GM13976 (cell line): ENCODE data around the gene KCMF1.

Experiments used
- DNase-seq: peaks from one replicate; pipeline ENCODE4 v3.0.0; 2012; ENCODE audit warnings: low spot score
- CTCF ChIP-seq: IDR thresholded peaks from 2 replicates; pipeline ENCODE4 v1.5.1; 2012; ENCODE audit warnings: borderline replicate concordance, mild to moderate bottlenecking; ENCODE audit not compliant: insufficient read depth; ENCODE audit errors: extremely low read depth, missing control alignments, control extremely low read depth
- in situ Hi-C: fragments of 300-500 bp; cut with MboI; formaldehyde crosslinking; loops from one replicate; pipeline ENCODE4 v1.12.0; 2022; ENCODE audit warnings: low sequenced_read_pairs, mixed read lengths, inconsistent platforms; ENCODE audit not compliant: unreplicated experiment

The KCMF1 gene

DNA sequence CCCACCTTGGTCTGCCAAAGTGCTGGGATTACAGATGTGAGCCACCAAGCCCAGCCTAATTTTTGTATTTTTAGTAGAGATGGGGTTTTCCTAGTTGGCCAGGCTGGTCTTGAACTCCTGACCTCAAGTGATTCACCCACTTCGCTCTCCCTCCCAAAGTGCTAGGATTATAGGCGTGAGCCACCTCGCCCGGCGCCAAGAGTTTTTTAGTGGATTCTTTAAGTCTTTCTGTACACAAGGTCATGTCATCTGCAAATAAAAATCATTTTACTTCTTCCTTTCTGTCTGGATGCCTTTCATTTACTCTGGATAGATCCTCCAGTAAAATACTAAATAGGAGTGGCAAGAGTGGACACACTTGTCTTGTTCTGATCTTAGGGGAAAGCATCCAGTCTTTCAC, 61.7 kb downstream of the KCMF1 start:
- no peak for DNase-seq
- in situ Hi-C loops = no loop called here
- TF ChIP-seq CTCF = no peak

DNA sequence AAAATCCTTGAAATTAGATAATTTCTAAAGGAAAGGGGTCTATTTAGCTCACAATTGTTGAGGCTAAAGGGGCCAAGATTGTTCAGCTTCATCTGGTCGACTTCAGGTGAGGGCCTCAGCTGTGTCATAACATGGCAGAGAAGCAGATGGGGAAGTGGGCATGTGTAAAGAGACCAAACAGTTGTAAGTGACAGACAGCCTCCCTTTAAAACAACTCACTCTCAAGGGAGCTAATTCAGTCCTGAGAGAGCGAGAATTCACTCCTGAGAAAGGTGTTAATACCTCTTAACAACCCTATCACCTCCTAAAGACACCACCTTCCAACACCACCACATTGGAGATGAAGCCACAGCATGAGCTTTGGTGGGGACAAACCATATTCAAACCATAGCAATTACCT, 62.4 kb downstream of the KCMF1 start:
- DNase-seq = no peak
- in situ Hi-C loops = no loop called here
- no peak for TF ChIP-seq CTCF

DNA sequence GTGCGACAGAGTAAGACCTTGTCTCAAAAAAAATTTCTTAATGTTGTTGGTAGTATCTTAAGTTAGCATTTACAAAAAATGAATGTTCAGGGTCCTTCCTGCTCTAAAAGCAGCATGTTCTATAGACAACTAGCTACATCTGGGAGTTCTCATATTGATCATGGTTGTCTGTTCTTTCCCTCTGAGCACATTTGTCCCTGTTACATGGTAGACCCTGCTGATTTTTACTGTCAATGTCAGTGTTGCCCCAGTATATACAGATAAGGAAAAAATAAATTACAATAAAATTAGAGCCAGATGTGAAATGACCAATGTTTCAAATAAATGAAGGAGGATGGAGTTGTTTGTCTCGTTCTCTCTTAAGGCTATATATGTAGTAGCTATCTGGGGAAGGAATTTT, 63.2 kb downstream of the KCMF1 start:
- no peak for TF ChIP-seq CTCF
- DNase-seq = no peak
- in situ Hi-C loops = no loop called here

- in situ Hi-C loops = no loop called here
- TF ChIP-seq CTCF = no peak
- no peak for DNase-seq
These were observed 66.7 kb downstream of the KCMF1 start for GRCh38 chr2:85037622-85038021.

DNA sequence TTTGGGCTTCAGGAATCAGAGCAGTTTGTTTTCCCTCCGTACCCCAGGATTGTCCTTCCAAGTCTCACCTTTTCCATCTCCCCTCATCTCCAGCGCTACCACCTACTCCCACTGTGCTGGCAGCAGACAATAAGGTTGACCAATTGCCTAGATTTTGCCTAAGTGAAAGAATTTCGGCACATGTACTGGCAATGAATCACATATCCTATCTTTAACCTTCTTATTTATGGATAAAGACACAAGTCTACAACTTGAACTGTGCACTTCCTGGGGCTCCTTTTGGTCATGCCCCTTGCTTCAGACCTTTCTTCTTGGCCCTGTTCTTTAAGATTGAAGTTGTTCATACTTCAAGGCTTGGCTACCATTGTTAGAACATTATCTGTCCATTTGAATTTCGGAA, 71.4 kb downstream of the KCMF1 start:
- TF ChIP-seq CTCF = no peak
- in situ Hi-C loops = no loop called here
- DNase-seq = no peak

- no peak for DNase-seq
- no peak for TF ChIP-seq CTCF
- in situ Hi-C loops = no loop called here
These were observed 77.6 kb downstream of the KCMF1 start for GRCh38 chr2:85048534-85048933.

- in situ Hi-C loops = no loop called here
- TF ChIP-seq CTCF = no peak
- DNase-seq = no peak
These were observed 78.3 kb downstream of the KCMF1 start for GRCh38 chr2:85049236-85049635.
